Dermis microvascular lymphatic vessel endothelial cell (primary cell): Measurements from ENCODE around the gene MAGEA9. TPM values are rescaled to one million over a fixed set of nuclear protein-coding genes. Genes with fewer than 3 reads are reported as not detected.
"Not testable (repeated sequence)": the region's sequence is repeated elsewhere in the genome, so short reads cannot be mapped to it uniquely, and the experiment has no call there.

ENCODE experiments used
- DNase-seq, 2 donors: peaks; one replicate each; pipeline versions ENCODE4 v3.0.0 to v3.0.0-alpha.2; 2010; ENCODE audit warnings: low read depth in 2 of 2
- total RNA-seq: library from RNA; depleted of rRNA; stranded (reverse); fragments of >200 nt; gene quantifications from 2 replicates; pipeline ENCODE4 v1.2.1, GENCODE V29; 2014

Gene MAGEA9
- total RNA-seq, 1 donor from 2014 or later = not detected

DNA sequence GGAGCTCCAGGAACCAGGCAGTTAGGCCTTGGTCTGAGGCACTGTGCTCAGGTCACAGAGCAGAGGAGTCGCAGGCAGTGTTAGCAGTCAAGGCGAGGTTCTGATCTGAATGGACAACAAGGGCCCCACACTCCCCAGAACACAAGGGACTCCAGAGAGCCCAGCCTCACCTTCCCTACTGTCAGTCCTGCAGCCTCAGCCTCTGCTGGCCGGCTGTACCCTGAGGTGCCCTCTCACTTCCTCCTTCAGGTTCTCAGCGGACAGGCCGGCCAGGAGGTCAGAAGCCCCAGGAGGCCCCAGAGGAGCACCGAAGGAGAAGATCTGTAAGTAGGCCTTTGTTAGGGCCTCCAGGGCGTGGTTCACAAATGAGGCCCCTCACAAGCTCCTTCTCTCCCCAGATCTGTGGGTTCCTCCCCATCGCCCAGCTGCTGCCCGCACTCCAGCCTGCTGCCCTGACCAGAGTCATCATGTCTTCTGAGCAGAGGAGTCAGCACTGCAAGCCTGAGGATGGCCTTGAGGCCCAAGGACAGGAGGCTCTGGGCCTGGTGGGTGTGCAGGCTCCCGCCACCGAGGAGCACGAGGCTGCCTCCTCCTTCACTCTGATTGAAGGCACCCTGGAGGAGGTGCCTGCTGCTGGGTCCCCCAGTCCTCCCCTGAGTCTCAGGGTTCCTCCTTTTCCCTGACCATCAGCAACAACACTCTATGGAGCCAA is 26.2 kb downstream of the MAGEA9 start:
- no peak for DNase-seq

DNA sequence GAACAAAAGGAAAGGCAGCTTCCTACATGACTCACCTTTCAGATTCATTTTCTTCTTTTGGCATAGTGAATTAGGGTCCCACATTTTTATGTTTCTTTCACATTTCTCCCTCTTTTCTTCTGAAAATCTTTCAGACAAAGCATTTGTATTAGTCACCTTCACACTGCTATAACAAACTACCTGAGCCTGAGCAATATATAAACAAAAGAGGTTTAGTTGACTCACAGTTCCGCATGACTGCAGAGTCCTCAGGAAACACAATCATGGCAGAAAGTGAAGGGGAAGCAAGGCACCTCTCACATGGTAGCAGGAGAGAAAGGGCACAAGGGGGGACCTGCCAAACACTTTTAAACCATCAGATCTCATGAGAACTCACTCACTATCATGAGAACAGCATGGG is 36.9 kb downstream of the MAGEA9 start:
- DNase-seq = no peak

DNA sequence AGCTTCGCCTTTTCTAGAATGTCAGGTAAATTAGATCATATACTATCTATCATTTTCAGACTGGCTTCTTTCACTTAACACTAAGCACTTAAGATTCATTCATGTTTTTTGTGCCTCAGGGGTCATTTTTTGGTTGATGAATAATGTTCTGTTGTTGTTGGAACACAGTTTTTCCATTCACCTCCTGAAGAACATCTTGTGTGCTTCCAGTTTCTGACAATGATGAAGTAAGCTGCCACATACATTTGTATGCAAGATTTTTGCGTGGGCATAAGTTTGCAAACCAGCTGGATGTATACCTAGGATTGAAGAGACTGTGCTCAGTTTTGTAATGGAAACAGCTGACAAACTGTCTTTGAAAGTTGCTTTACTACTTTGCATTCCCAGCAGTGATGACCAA is 37.6 kb downstream of the MAGEA9 start:
- no peak for DNase-seq

DNA sequence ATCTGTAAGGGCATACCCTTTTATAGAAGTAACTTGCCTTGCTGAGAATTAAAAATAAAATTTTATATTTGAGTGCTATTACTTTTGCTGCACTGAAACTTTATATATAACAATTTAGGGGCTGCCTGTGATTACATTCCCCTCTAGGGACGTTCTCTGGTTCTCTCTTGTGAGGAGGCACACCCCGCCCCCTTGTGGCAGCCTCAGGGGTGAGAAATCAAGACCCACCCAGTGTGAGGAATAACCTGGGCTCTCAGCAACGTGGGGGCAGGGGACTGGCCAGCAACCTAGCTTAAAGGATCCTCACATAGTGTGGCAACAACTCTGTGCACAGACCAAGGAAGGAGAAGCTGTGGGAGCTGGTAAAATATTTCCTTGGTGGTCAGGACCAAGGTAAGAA is 43.7 kb downstream of the MAGEA9 start:
- DNase-seq = peak in 1 of 2 donors; percentile 6

DNA sequence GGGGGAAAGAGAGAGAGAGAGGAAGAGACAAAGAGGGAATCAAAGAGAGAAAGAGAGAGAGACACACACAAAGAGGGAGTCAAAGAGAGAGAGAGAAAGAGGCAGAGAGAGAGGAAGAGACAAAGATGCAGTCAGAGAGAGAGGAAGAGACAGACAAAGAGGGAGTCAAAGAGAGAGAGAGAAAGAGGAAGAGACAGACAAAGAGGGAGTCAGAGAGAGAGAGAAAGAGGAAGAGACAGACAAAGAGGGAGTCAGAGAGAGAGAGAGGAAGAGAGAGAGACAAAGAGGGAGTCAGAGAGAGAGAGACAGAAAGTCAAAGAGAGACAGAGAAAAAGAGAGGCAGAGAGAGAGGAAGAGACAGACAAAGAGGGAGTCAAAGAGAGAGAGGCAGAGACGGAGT is 45.5 kb downstream of the MAGEA9 start:
- no peak for DNase-seq

DNA sequence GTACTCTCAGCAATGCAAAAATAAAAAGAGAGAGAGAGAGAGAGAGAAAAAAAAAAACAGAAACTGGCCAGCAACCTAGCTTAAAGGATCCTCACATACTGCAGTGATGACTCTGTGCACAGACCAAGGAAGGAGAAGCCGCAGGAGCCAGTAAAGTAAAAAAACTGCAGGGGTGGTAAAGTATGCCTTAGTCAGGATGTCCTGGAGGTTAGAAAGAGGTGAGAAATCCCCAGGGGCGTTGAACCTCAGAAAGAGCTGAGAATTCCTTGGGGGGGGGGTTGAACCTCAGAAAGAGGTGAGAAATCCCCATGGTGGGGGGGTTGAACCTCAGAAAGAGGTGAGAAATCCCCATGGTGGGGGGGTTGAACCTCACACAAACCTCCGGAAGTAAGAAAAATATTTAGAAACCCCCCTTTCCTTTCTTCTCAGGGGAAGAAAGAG is 48.0 kb downstream of the MAGEA9 start:
- DNase-seq = no peak

DNA sequence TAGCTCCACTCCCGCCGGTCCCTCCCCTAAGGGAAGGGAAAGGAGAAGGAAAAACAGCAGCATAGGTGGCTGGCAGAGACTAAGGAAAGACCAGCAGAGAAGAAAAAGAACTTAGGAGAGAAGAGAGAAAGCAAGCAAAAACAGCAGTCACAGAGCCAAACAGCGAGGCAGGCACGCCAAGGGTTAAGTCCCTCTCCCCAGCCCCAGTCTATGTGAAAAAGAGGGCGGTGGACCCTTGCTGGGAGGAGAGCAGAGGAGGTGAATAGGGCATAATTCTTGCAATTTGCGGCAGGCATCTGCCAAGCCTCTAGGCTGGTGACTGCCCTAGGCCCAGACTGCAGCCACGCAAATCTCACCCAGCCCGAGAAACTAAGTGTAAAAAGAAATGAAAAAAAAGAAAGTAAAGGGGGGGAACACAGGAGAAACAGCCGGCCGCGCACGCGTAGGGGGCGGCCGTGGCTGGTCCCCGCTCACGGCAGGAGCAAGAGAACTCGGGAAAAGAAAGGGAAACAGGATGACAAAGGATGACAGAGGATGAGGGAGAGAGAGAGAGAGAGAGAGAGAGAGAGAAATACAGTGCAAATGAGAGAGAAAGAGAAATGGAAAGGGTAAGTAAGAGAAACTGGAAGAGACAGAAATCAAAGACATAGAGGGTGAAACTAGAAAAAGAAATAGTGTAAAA is 48.6 kb downstream of the MAGEA9 start:
- DNase-seq = no peak

DNA sequence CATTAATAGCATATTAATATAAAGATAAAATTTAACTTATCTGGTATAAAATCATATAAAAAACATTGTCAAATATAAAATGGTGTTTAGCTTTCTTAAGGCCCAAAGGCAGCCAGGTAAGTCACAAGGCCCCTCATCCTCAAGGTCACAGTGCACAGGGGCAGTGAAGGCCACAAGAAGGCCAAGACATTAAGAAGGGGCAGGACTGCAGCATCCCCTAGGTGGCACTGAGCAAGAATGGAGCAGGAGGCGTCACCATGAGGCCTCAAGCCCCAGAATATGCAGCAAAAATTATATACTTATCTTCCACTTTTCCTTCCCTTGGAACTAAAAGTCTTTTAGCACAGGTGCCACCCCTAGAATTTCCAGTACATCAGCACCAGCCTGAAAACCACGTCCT is 49.7 kb downstream of the MAGEA9 start:
- no peak for DNase-seq

DNA sequence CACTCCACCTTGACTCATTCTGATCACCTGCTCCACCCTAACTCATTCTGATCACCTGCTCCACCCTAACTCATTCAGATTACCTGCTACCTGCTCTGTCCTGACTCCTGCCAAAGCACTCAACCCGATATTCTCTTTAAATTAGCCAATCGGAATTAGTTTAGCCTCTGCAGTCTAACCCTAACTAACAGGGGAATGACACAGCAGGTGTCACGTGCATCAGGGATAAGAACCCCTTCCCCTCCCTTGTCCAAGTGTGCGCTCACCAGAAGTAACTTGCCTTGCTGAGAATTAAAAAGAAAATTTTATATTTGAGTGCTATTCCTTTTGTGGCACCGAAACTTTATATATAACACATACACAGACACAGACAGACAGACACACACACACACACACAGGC is 55.0 kb downstream of the MAGEA9 start:
- DNase-seq = not testable (repeated sequence)

DNA sequence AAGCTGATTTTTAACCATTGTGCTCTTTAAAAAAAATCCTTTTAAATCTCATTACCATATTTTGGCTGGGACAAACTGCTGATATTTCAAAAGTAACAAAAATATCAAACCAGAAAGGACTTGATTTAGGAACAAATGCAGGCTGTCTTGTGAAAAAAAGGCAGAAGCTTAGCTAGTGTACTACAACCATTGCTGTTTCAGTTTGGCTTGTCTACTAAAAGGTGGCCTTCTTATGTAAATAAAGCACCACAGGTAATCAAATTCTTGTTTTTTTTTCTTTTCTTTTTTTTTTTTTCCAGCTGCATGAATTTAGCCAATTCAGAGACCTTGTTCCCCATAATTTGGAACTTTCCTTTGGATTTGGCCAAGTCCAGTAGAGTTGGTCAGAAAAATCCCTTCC is 55.4 kb downstream of the MAGEA9 start:
- no peak for DNase-seq

Other genes starting within 250 kb of the MAGEA9 start
- gene EOLA1, start 240.9 kb upstream of the MAGEA9 start, total RNA-seq = 13.8 and 13.9 TPM in 2 replicates
- gene HSFX3, start 232.0 kb upstream of the MAGEA9 start, total RNA-seq = not detected in 2 replicates
- not detected in 2 replicates for gene MAGEA9B, start 194.5 kb upstream of the MAGEA9 start, total RNA-seq
- 0.25 and 0.26 TPM in 2 replicates for gene HSFX2, start 186.6 kb upstream of the MAGEA9 start, total RNA-seq
- 16.9 and 21.2 TPM in 2 replicates for gene TMEM185A, start 150.1 kb upstream of the MAGEA9 start, total RNA-seq
- not detected in 2 replicates for gene MAGEA11, start 69.9 kb upstream of the MAGEA9 start, total RNA-seq
- 0.26 and 0.63 TPM in 2 replicates for gene HSFX1, start 7.9 kb upstream of the MAGEA9 start, total RNA-seq
- not detected in 2 replicates for gene MAGEA8, start 99.3 kb downstream of the MAGEA9 start, total RNA-seq
- not detected in 2 replicates for gene HSFX4, start 147.6 kb downstream of the MAGEA9 start, total RNA-seq
- gene EOLA2, start 156.6 kb downstream of the MAGEA9 start, total RNA-seq = 11.7 and 17.1 TPM in 2 replicates